Endothelial cell of umbilical vein (primary cell): Measurements from ENCODE around the gene NFATC2. TPM values are rescaled to one million over a fixed set of nuclear protein-coding genes. Genes with fewer than 3 reads are reported as not detected.
A peak's percentile ranks its signal among the peaks of the same experiment; 100 is the strongest.

ENCODE experiments used
- BruUV-seq: library from RNA; stranded (reverse); fragments of 400-500 nt; replicated peaks from 2 replicates; lab custom pipeline; 2021; lab: Mats Ljungman, UMichigan
- CTCF ChIA-PET: fragments of 300-600, 350-600 bp; sonication (Branson Sonifier 250); formaldehyde crosslinking; loops from one replicate; lab custom pipeline; 2021; ENCODE audit warnings: antibody characterized with exemption, inconsistent platforms; lab: Charles Lee
- POLR2A ChIA-PET: fragments of 300-600, 350-600 bp; sonication (Branson Sonifier 250); formaldehyde crosslinking; loops from one replicate; lab custom pipeline; 2021; ENCODE audit warnings: antibody characterized with exemption, inconsistent platforms; lab: Charles Lee
- DNase-seq: peaks from one replicate; pipeline ENCODE4 v3.0.0-alpha.2; 2011; ENCODE audit warnings: low read depth, low spot score
- FAIRE-seq: peaks from 2 replicates; lab custom pipeline; 2011; peaks lifted over from hg19 to GRCh38; lab: Jason Lieb, UNC
- H2AFZ ChIP-seq: 2 replicates; pipeline ENCODE4 v1.6.0; 2012; ENCODE audit warnings: low read depth, low read length, control low read depth, inconsistent platforms
- H3K27ac ChIP-seq: 2 replicates; pipeline ENCODE4 v1.5.1; 2011; ENCODE audit warnings: low read depth, mild to moderate bottlenecking, control low read depth, low read length, moderate library complexity; ENCODE audit not compliant: insufficient read depth
- H3K27me3 ChIP-seq, 2 experiments: 2 replicates each; pipeline versions ENCODE4 v1.6.0 to v1.6.1; 2011; ENCODE audit warnings: low read length in 2 of 2, mixed read lengths in 1 of 2; ENCODE audit not compliant: control insufficient read depth in 2 of 2, insufficient read depth in 2 of 2
- H3K36me3 ChIP-seq, 2 experiments: 2 replicates in 1 of 2; 3 replicates in 1 of 2; pipeline ENCODE4 v1.5.1; 2011; ENCODE audit warnings: low read length in 2 of 2, mild to moderate bottlenecking in 1 of 2, moderate library complexity in 1 of 2; ENCODE audit not compliant: control insufficient read depth in 2 of 2, insufficient read depth in 2 of 2; ENCODE audit errors: extremely low read depth in 1 of 2
- H3K4me1 ChIP-seq: 3 replicates; pipeline ENCODE4 v1.5.1; 2011; ENCODE audit warnings: mild to moderate bottlenecking, low read length; ENCODE audit not compliant: control insufficient read depth, insufficient read depth; ENCODE audit errors: extremely low read depth
- H3K4me2 ChIP-seq: 2 replicates; pipeline ENCODE4 v1.6.1; 2011; ENCODE audit warnings: low read length, control low read depth, mixed read lengths; ENCODE audit not compliant: insufficient read depth
- H3K4me3 ChIP-seq, 3 experiments: fragments of 200-600 bp in 1 of 3; sonication (generic), shearing (Covaris generic) in 1 of 3; replicated peaks in 1 of 3; 2 replicates each; pipeline ENCODE4 v1.5.1; 2011 to 2016; ENCODE audit warnings: control low read depth in 3 of 3, low read length in 3 of 3, mild to moderate bottlenecking in 2 of 3, inconsistent platforms in 1 of 3, low read depth in 1 of 3, moderate library complexity in 1 of 3; ENCODE audit not compliant: insufficient read depth in 1 of 3
- H3K79me2 ChIP-seq: 2 replicates; pipeline ENCODE4 v1.6.0; 2012; ENCODE audit warnings: low read length, inconsistent platforms; ENCODE audit not compliant: control insufficient read depth, insufficient read depth
- H3K9ac ChIP-seq: replicated peaks from 2 replicates; pipeline ENCODE3; 2011; ENCODE audit warnings: low read length, control low read depth; ENCODE audit not compliant: insufficient read depth; ENCODE audit errors: extremely low read depth
- H3K9me1 ChIP-seq: replicated peaks from 3 replicates; pipeline ENCODE4 v1.6.0; 2011; ENCODE audit warnings: mild to moderate bottlenecking, low read length; ENCODE audit not compliant: control insufficient read depth, insufficient read depth; ENCODE audit errors: extremely low read depth
- H3K9me3 ChIP-seq: replicated peaks from 2 replicates; pipeline ENCODE4 v1.5.1; 2012; ENCODE audit warnings: low read length, inconsistent platforms; ENCODE audit not compliant: control insufficient read depth, insufficient read depth
- H4K20me1 ChIP-seq: replicated peaks from 2 replicates; pipeline ENCODE3; 2011; ENCODE audit warnings: mild to moderate bottlenecking, low read length; ENCODE audit not compliant: control insufficient read depth, insufficient read depth; ENCODE audit errors: extremely low read depth
- EZH2 ChIP-seq: IDR thresholded peaks from 2 replicates; pipeline ENCODE4 v1.6.1; 2012; ENCODE audit warnings: borderline replicate concordance, low read depth, mild to moderate bottlenecking, moderate library complexity, low read length, inconsistent platforms; ENCODE audit not compliant: severe bottlenecking
- FOS ChIP-seq: IDR thresholded peaks from 2 replicates; pipeline ENCODE4 v1.6.1; 2011; ENCODE audit warnings: mild to moderate bottlenecking, low read length, moderate library complexity, borderline replicate concordance; ENCODE audit not compliant: insufficient read depth
- GATA2 ChIP-seq: IDR thresholded peaks from 2 replicates; pipeline ENCODE4 v1.7.0; 2011; ENCODE audit warnings: low read depth, mild to moderate bottlenecking, moderate library complexity, mixed read lengths, low read length; ENCODE audit not compliant: insufficient read length, insufficient read depth
- JUN ChIP-seq: IDR thresholded peaks from 2 replicates; pipeline ENCODE4 v1.6.1; 2011; ENCODE audit warnings: borderline replicate concordance, low read depth; ENCODE audit not compliant: insufficient read length, insufficient read depth
- MAX ChIP-seq: IDR thresholded peaks from 2 replicates; pipeline ENCODE4 v1.6.1; 2011; ENCODE audit not compliant: insufficient read depth, insufficient read length
- MYC ChIP-seq: IDR thresholded peaks from one replicate; pipeline ENCODE4 v1.6.1; 2011; ENCODE audit warnings: mild to moderate bottlenecking, low read depth, low read length
- POLR2A ChIP-seq: IDR thresholded peaks from 2 replicates; pipeline ENCODE4 v1.6.1; 2012; ENCODE audit warnings: low read depth, mild to moderate bottlenecking, control low read depth, low read length
- POLR2AphosphoS5 ChIP-seq: IDR thresholded peaks from 2 replicates; pipeline ENCODE4 v1.6.1; 2012; ENCODE audit warnings: low read depth, mild to moderate bottlenecking, control low read depth, low read length, moderate library complexity; ENCODE audit not compliant: insufficient read depth
- dilution Hi-C: fragments of 300-500 bp; cut with MboI; formaldehyde crosslinking; loops from one replicate; pipeline ENCODE4 v1.15.0; 2019; ENCODE audit warnings: low sequenced_read_pairs; ENCODE audit not compliant: extremely low pct_ligation_motif_present
- intact Hi-C: fragments of 100-400 bp; cut with micrococcal nuclease; formaldehyde crosslinking; loops from one replicate; pipeline ENCODE4 v1.10.0; 2022
- polyA plus RNA-seq, 4 experiments: library from polyadenylated mRNA; depleted of rRNA in 3 of 4; stranded (reverse) in 3 of 4; unstranded in 1 of 4; fragments of >200 nt; gene quantifications; 2 replicates each; pipeline versions ENCODE4 v1.2.1 to v1.2.3, GENCODE V29; 2011 to 2012; ENCODE audit warnings: missing spikeins in 1 of 4
- total RNA-seq: library from RNA; stranded (reverse); gene quantifications from 2 replicates; pipeline ENCODE4 v1.2.3, GENCODE V29; 2021
- TF ChIP-seq, protein P1 (sequence below), 2 donors: IDR thresholded peaks; 1 replicate in 1 of 2; 2 replicates in 1 of 2; pipeline ENCODE4 v1.5.1; 2011; ENCODE audit warnings: low read length in 2 of 2, mild to moderate bottlenecking in 2 of 2, moderate library complexity in 2 of 2, control low read depth in 1 of 2, inconsistent platforms in 1 of 2, low read depth in 1 of 2; ENCODE audit not compliant: insufficient read depth in 1 of 2; ENCODE audit errors: extremely low read depth in 1 of 2

The NFATC2 gene
- total and polyA plus RNA-seq, 2 donors (not counting 3 experiments of a cell fraction or from before 2014, with no cell fraction given), result 3.1 to 13.0 TPM

DNA sequence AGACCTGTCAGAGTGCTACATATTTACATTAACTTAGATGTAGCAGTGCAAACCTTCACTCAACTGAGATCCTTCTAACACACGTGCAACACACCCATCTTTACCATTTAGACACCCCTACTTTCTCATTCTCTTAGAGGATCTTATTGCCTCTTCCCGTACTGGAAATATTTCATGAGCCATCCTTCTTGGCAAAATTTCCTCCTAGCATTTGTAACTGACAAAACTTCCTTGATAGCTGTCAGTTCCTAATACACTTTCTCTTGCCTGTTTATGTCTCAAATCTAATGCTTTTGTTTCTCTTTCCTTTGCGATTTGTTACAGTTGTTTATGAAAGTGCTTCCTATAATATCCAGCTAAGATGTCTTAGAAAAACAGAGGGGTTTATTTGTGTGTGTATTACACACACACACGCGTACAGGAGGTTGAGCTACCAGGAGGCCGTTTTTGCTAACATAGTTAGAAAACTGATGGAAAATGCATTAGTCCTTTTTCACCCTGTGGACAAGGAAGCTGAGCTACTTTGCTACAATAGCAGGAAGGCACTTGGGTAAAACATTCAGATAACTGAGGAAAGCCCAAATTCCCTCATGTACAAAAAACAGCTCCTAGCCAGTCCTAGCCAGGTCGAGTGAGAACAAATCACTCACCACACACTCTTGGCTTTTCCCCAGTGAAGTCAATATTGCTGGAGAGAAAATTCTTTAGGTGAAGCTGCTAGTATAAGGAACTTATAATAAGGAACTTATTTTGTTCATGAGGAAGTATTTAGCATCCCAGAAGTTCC, 153.6 kb downstream of the NFATC2 start:
- Histone ChIP-seq H3K9ac (peak overlapping the region; percentile 40), H3K4me3 (no peak overlapping the region), H3K4me2 (peak overlapping the region; percentile 61), H4K20me1 (no peaks in the 10 kb centered on the region), H3K36me3 (no peaks in the 10 kb centered on the region), H3K79me2 (no peaks in the 10 kb centered on the region), H3K9me1 (no peaks in the 10 kb centered on the region), H3K4me1 (peaks cover 61% of the 10 kb centered on the region), H3K27ac (peak overlapping the region; percentile 63), H3K9me3 (no peaks in the 10 kb centered on the region), H3K27me3 (no peaks in the 10 kb centered on the region), H2AFZ (peak overlapping the region; percentile 30)
- intact Hi-C loops, result loop anchor here (5.0 kb wide), 1 partner anchor 103 kb away; no protein-coding TSS in a partner anchor
- DNase-seq (peak; percentile 80), FAIRE-seq (peak; percentile 54)
- POLR2A ChIA-PET, result interaction anchor here (0.6 to 0.8 kb wide), 2 partner anchors 12 to 206 kb away, joined by 3 to 4 read pairs; no protein-coding TSS in a partner anchor
- no TSS peak for BruUV-seq
- dilution Hi-C loops, result no loop called here
- TF ChIP-seq POLR2AphosphoS5 (no peak), EZH2 (no peak), FOS (no peak), MYC (no peak), POLR2A (no peak), GATA2 (no peak), MAX (no peak), JUN (no peak)
- TF ChIP-seq, protein P1, sequence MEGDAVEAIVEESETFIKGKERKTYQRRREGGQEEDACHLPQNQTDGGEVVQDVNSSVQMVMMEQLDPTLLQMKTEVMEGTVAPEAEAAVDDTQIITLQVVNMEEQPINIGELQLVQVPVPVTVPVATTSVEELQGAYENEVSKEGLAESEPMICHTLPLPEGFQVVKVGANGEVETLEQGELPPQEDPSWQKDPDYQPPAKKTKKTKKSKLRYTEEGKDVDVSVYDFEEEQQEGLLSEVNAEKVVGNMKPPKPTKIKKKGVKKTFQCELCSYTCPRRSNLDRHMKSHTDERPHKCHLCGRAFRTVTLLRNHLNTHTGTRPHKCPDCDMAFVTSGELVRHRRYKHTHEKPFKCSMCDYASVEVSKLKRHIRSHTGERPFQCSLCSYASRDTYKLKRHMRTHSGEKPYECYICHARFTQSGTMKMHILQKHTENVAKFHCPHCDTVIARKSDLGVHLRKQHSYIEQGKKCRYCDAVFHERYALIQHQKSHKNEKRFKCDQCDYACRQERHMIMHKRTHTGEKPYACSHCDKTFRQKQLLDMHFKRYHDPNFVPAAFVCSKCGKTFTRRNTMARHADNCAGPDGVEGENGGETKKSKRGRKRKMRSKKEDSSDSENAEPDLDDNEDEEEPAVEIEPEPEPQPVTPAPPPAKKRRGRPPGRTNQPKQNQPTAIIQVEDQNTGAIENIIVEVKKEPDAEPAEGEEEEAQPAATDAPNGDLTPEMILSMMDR (IDR thresholded peaks at IDR 0.05; ENCODE audit: extremely low read depth in 1 of 2, insufficient read depth in 1 of 2, low read depth in 1 of 2, low read length in 2 of 2), result no peak
- CTCF ChIA-PET, result interaction anchor here (0.7 to 2.3 kb wide), 18 partner anchors 9 to 401 kb away, joined by 3 to 30 read pairs (median 4); no protein-coding TSS in a partner anchor
